Panc1 (cell line): Measurements from ENCODE around the gene KCNQ1.

ENCODE experiments used
- POLR2AphosphoS5 ChIP-seq: IDR thresholded peaks from 2 replicates; pipeline ENCODE4 v1.6.1; 2012; ENCODE audit warnings: mild to moderate bottlenecking, low read depth, low read length, moderate library complexity
- TF ChIP-seq, protein P1 (sequence below): fragments of 450-650 bp; IDR thresholded peaks from 2 replicates; pipeline ENCODE4 v1.5.1; 2017; ENCODE audit warnings: mild to moderate bottlenecking
- TF ChIP-seq, protein P2 (sequence below), 2 experiments: IDR thresholded peaks; 2 replicates each; pipeline ENCODE4 v1.6.1; 2011 to 2012; ENCODE audit warnings: low read depth in 2 of 2, control low read depth in 1 of 2, low read length in 1 of 2, mild to moderate bottlenecking in 1 of 2, moderate library complexity in 1 of 2; ENCODE audit not compliant: insufficient read depth in 1 of 2

DNA sequence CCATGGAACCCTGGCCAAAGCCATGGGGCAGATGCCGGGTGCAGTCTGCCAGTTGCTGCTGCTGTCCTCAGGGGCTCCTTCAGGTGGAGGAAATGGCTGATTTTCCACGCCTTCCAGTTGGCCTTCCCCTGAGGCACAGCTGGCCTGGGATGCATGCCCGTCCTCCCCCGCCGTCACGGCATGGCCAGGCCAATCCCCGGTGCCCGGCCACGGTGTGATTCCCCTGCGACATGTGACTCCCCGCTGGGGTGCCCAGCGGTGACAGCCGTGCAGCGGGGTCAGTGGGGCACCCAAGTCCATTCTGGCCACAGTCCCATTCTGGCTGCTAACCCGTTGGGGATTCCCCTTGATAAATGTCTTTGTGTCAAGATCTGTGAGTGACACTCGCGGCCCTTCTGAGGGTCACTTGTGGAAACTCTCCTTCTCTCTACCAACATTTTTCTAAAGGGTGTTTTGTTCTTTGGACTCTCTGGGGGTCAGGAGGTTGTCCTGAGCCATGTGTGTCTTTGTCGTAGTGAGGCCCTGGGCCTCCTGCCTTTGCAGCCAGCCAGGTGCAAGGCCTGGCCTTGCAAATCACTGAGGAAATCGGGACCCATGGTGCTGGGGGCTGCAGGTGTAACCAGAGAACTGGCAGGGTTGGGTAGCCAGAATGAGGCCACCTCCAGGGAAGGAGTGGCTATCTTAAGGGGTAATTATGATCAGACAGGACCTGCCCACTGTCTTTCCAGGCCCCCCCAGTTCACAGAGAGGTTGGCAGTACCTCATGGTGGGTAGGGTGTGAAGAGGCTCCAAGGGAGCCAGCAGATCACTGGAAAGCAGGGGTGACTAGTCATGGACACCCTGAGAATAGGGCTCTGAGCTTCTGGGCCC lies 217.9 kb downstream of the KCNQ1 start:
- TF ChIP-seq, protein P1, sequence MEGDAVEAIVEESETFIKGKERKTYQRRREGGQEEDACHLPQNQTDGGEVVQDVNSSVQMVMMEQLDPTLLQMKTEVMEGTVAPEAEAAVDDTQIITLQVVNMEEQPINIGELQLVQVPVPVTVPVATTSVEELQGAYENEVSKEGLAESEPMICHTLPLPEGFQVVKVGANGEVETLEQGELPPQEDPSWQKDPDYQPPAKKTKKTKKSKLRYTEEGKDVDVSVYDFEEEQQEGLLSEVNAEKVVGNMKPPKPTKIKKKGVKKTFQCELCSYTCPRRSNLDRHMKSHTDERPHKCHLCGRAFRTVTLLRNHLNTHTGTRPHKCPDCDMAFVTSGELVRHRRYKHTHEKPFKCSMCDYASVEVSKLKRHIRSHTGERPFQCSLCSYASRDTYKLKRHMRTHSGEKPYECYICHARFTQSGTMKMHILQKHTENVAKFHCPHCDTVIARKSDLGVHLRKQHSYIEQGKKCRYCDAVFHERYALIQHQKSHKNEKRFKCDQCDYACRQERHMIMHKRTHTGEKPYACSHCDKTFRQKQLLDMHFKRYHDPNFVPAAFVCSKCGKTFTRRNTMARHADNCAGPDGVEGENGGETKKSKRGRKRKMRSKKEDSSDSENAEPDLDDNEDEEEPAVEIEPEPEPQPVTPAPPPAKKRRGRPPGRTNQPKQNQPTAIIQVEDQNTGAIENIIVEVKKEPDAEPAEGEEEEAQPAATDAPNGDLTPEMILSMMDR = no peak
- TF ChIP-seq POLR2AphosphoS5 = no peak
- TF ChIP-seq, protein P2, sequence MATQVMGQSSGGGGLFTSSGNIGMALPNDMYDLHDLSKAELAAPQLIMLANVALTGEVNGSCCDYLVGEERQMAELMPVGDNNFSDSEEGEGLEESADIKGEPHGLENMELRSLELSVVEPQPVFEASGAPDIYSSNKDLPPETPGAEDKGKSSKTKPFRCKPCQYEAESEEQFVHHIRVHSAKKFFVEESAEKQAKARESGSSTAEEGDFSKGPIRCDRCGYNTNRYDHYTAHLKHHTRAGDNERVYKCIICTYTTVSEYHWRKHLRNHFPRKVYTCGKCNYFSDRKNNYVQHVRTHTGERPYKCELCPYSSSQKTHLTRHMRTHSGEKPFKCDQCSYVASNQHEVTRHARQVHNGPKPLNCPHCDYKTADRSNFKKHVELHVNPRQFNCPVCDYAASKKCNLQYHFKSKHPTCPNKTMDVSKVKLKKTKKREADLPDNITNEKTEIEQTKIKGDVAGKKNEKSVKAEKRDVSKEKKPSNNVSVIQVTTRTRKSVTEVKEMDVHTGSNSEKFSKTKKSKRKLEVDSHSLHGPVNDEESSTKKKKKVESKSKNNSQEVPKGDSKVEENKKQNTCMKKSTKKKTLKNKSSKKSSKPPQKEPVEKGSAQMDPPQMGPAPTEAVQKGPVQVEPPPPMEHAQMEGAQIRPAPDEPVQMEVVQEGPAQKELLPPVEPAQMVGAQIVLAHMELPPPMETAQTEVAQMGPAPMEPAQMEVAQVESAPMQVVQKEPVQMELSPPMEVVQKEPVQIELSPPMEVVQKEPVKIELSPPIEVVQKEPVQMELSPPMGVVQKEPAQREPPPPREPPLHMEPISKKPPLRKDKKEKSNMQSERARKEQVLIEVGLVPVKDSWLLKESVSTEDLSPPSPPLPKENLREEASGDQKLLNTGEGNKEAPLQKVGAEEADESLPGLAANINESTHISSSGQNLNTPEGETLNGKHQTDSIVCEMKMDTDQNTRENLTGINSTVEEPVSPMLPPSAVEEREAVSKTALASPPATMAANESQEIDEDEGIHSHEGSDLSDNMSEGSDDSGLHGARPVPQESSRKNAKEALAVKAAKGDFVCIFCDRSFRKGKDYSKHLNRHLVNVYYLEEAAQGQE (IDR thresholded peaks at IDR 0.05; ENCODE audit: insufficient read depth in 1 of 2, low read depth in 2 of 2, low read length in 1 of 2) = no peak
